Spleen (tissue), 11 donors: ENCODE data around the gene PPFIA1. TPM values are rescaled to one million over a fixed set of nuclear protein-coding genes. Genes with fewer than 3 reads are reported as not detected.
"Not testable (repeated sequence)": the region's sequence is repeated elsewhere in the genome, so short reads cannot be mapped to it uniquely, and the experiment has no call there.

Experiments used
- DNase-seq: peaks from one replicate; pipeline ENCODE4 v3.0.0-alpha.2; 2020
- H3K27ac ChIP-seq, 8 donors: fragments of 200-600 bp; sonication (generic) in 7 of 8; 1 replicate in 4 of 8; 2 replicates in 4 of 8; pipeline versions ENCODE4 v1.5.0 to v1.8.0; 2016 to 2021; ENCODE audit warnings: inconsistent platforms in 4 of 8, mild to moderate bottlenecking in 4 of 8, moderate library complexity in 1 of 8
- H3K27me3 ChIP-seq, 7 donors: fragments of 200-600 bp; sonication (generic) in 6 of 7; replicated peaks in 1 of 7; 1 replicate in 4 of 7; 2 replicates in 3 of 7; pipeline versions ENCODE4 v1.5.0 to v1.8.0; 2016 to 2021; ENCODE audit warnings: inconsistent platforms in 3 of 7, mild to moderate bottlenecking in 1 of 7
- H3K36me3 ChIP-seq, 6 donors: fragments of 200-600 bp; sonication (generic) in 5 of 6; 1 replicate in 4 of 6; 2 replicates in 2 of 6; pipeline versions ENCODE4 v1.5.0 to v1.8.0; 2016 to 2021; ENCODE audit warnings: inconsistent platforms in 2 of 6
- H3K4me1 ChIP-seq, 6 donors: fragments of 200-600 bp; sonication (generic) in 5 of 6; 1 replicate in 3 of 6; 2 replicates in 3 of 6; pipeline versions ENCODE4 v1.5.0 to v1.8.0; 2016 to 2021; ENCODE audit warnings: inconsistent platforms in 3 of 6
- H3K4me3 ChIP-seq, 8 donors: fragments of 200-600 bp; sonication (generic) in 7 of 8; 1 replicate in 4 of 8; 2 replicates in 4 of 8; pipeline versions ENCODE4 v1.5.0 to v1.8.0; 2016 to 2021; ENCODE audit warnings: inconsistent platforms in 4 of 8, mild to moderate bottlenecking in 4 of 8, moderate library complexity in 2 of 8
- H3K9me3 ChIP-seq, 8 donors: fragments of 200-600 bp; sonication (generic) in 7 of 8; 1 replicate in 4 of 8; 2 replicates in 4 of 8; pipeline versions ENCODE4 v1.5.0 to v1.8.0; 2016 to 2021; ENCODE audit warnings: inconsistent platforms in 4 of 8
- POLR2A ChIP-seq, 3 donors: fragments of 450-650 bp; IDR thresholded peaks; one replicate each; pipeline ENCODE4 v1.5.1; 2017; ENCODE audit warnings: antibody characterized with exemption in 3 of 3, mild to moderate bottlenecking in 1 of 3
- POLR2AphosphoS5 ChIP-seq, 3 donors: sonication (generic); formaldehyde crosslinking; IDR thresholded peaks; one replicate each; pipeline ENCODE4 v1.5.1; 2017; ENCODE audit warnings: antibody characterized with exemption in 3 of 3
- WGBS, 5 donors: extraction: QIAGEN DNeasy Blood & Tissue Kit in 3 of 5; methylation state at CpG; one replicate each; pipeline versions ENCODE4 v1.1.5 to v1.1.7; 2013 to 2018; 5-methylcytosine and 5-hydroxymethylcytosine counted together
- intact Hi-C: fragments of 100-400 bp; cut with DNase I; formaldehyde crosslinking; loops from one replicate; pipeline ENCODE4 v1.15.0; 2023; ENCODE audit warnings: low total_unique reads
- polyA plus RNA-seq, 3 donors: library from polyadenylated mRNA; stranded (reverse); fragments of 200-250 nt; gene quantifications; one replicate each; pipeline ENCODE4 v1.2.1, GENCODE V29; 2013
- total RNA-seq, 7 donors: library from RNA; depleted of rRNA in 3 of 7; stranded (reverse); fragments of >200 nt in 3 of 7; fragmentation: NEBNext Ultra II Directional in 4 of 7; extraction: Animal tissue kit (Norgen Biotek cat#: 25700) in 4 of 7; gene quantifications; one replicate each; pipeline versions ENCODE4 v1.1.0 to v1.2.1, GENCODE V29; 2016 to 2021
- TF ChIP-seq, protein P1 (sequence below), 11 experiments: fragments of 200-600 bp in 7 of 11; fragments of 450-650 bp in 4 of 11; sonication (generic) in 4 of 11; IDR thresholded peaks in 8 of 11; conservative IDR thresholded peaks in 3 of 11; 1 replicate in 7 of 11; 2 replicates in 4 of 11; pipeline versions ENCODE4 v1.4.0 to v1.8.0; 2016 to 2021; ENCODE audit warnings: antibody characterized with exemption in 11 of 11, inconsistent platforms in 4 of 11, mild to moderate bottlenecking in 1 of 11
- donor health status: healthy with polysubstance abuse.
- donor health status: DM: no; HTN: no; CAD: no; lungs with moderate emphysema.
- donor health status: DM: no; HTN: no; CAD: no.
- donor health status: Bipolar disorder and iron deficiency.
- donor health status: healthy.
- donor health status: DM: no; HTN: no; CAD: no.
- donor health status: DM: yes; HTN: yes; CAD: no.

The PPFIA1 gene
- total and polyA plus RNA-seq, 10 donors, result 7.6 to 73.5 (median 55.0) TPM

GRCh38 chr11:70251659-70252321, 18.7 kb upstream of the PPFIA1 start:
- DNase-seq, result no peak
- Histone ChIP-seq H3K36me3 (no peaks in the 10 kb centered on the region), H3K27ac (no peak overlapping the region), H3K4me3 (no peak overlapping the region), H3K27me3 (peaks cover 0 to 18% (median 0%) of the 10 kb centered on the region in 7 donors), H3K9me3 (peaks cover 0 to 2% (median 0%) of the 10 kb centered on the region in 8 donors), H3K4me1 (peaks cover 0 to 6% (median 0%) of the 10 kb centered on the region in 6 donors)
- TF ChIP-seq POLR2AphosphoS5 (IDR thresholded peaks at IDR 0.05), result no peak
- TF ChIP-seq POLR2A (IDR thresholded peaks at IDR 0.05), result no peak
- TF ChIP-seq, protein P1, sequence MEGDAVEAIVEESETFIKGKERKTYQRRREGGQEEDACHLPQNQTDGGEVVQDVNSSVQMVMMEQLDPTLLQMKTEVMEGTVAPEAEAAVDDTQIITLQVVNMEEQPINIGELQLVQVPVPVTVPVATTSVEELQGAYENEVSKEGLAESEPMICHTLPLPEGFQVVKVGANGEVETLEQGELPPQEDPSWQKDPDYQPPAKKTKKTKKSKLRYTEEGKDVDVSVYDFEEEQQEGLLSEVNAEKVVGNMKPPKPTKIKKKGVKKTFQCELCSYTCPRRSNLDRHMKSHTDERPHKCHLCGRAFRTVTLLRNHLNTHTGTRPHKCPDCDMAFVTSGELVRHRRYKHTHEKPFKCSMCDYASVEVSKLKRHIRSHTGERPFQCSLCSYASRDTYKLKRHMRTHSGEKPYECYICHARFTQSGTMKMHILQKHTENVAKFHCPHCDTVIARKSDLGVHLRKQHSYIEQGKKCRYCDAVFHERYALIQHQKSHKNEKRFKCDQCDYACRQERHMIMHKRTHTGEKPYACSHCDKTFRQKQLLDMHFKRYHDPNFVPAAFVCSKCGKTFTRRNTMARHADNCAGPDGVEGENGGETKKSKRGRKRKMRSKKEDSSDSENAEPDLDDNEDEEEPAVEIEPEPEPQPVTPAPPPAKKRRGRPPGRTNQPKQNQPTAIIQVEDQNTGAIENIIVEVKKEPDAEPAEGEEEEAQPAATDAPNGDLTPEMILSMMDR (IDR thresholded peaks at IDR 0.05 in 8 of 11, conservative IDR thresholded peaks at IDR 0.05 in 3 of 11), result no peak
- 86 to 89% (median 87%) methylated on average over 18 to 21 of the region's 21 CpGs for WGBS, 5 donors
- intact Hi-C loops, result no loop called here

DNA sequence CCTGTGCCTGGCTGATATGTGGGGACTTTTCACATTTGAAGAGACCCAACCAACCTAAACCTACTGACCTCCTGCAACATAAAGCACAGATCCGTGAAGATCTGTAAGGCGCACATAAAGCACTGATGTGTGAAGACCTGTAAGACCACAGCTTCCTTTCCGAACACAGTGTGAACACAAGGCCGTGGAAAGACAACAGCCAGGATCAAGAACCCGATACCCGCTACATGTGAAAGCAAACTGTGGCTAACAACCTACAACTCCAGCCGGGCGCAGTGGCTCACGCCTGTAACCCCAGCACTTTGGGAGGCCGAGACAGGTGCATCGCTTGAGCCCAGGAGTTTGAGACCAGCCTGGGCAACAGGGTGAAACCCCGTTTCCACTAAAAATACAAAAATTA, 17.6 kb upstream of the PPFIA1 start:
- intact Hi-C loops, result no loop called here
- Histone ChIP-seq H3K36me3 (no peaks in the 10 kb centered on the region), H3K27me3 (peaks cover 0 to 21% (median 0%) of the 10 kb centered on the region in 7 donors), H3K4me1 (peaks cover 0 to 6% (median 0%) of the 10 kb centered on the region in 6 donors), H3K4me3 (no peak overlapping the region), H3K9me3 (no peaks in the 10 kb centered on the region), H3K27ac (no peak overlapping the region)
- 65 to 85% (median 74%) methylated on average over 12 of the region's 12 CpGs for WGBS, 5 donors
- TF ChIP-seq, protein P1 (IDR thresholded peaks at IDR 0.05 in 8 of 11, conservative IDR thresholded peaks at IDR 0.05 in 3 of 11), result no peak
- TF ChIP-seq POLR2A (IDR thresholded peaks at IDR 0.05) (no peak), POLR2AphosphoS5 (IDR thresholded peaks at IDR 0.05) (no peak)
- no peak for DNase-seq

- WGBS, 5 donors, result 68 to 78% (median 69%) methylated on average over 12 of the region's 12 CpGs
- intact Hi-C loops, result no loop called here
- H3K27ac ChIP-seq, result no peak overlapping the region
- TF ChIP-seq POLR2AphosphoS5 (IDR thresholded peaks at IDR 0.05) (no peak), POLR2A (IDR thresholded peaks at IDR 0.05) (no peak)
- TF ChIP-seq, protein P1 (IDR thresholded peaks at IDR 0.05 in 8 of 11, conservative IDR thresholded peaks at IDR 0.05 in 3 of 11), result no peak
- no peaks in the 10 kb centered on the region for H3K9me3 ChIP-seq
- DNase-seq, result no peak
- no peaks in the 10 kb centered on the region for H3K36me3 ChIP-seq
- H3K4me3 ChIP-seq, result no peak overlapping the region
- H3K4me1 ChIP-seq, result peaks cover 0 to 6% (median 0%) of the 10 kb centered on the region in 6 donors
- H3K27me3 ChIP-seq, result peaks cover 0 to 21% (median 0%) of the 10 kb centered on the region in 7 donors
These were observed 14.9 kb upstream of the PPFIA1 start for GRCh38 chr11:70255477-70256116.

DNA sequence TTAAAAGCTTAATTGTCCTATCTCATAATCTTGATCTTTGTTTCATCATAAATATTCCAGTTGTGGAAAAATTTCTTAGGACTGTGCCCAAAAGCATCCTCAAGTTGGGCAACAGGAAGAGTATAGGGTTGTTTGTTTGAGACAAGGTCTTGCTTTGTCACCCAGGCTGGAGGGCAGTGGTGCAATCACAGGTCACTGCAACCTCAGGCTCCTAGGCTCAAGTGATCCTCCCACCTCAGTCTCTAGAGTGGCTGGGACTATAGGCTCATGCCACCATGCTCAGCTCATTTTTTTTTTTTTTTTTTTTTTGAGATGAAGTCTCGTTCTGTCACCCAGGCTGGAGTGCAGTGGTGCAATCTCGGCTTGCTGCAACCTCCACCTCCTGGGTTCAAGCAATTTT, 11.4 kb upstream of the PPFIA1 start:
- DNase-seq, H3K4me1 ChIP-seq, intact Hi-C loops, H3K4me3 ChIP-seq, H3K36me3 ChIP-seq, H3K9me3 ChIP-seq: not testable (repeated sequence)
- peaks cover 0 to 23% (median 0%) of the 10 kb centered on the region in 7 donors for H3K27me3 ChIP-seq
- peak overlapping the region in 2 of 8 donors; percentile 22 to 52 for H3K27ac ChIP-seq
- WGBS, 5 donors, result 55 to 84% (median 75%) methylated on average over 2 of the region's 2 CpGs
